GM21360 (cell line): ENCODE results near the gene LAMB1.
"Not testable (repeated sequence)": the region's sequence is repeated elsewhere in the genome, so short reads cannot be mapped to it uniquely, and the experiment has no call there.

ENCODE experiments used
- ATAC-seq: cut with Tn5 transposase; IDR thresholded peaks from one replicate; pipeline ENCODE4 v1.9.1; 2021; ENCODE audit warnings: mild to moderate bottlenecking, moderate library complexity; ENCODE audit not compliant: unreplicated experiment

Gene LAMB1

DNA sequence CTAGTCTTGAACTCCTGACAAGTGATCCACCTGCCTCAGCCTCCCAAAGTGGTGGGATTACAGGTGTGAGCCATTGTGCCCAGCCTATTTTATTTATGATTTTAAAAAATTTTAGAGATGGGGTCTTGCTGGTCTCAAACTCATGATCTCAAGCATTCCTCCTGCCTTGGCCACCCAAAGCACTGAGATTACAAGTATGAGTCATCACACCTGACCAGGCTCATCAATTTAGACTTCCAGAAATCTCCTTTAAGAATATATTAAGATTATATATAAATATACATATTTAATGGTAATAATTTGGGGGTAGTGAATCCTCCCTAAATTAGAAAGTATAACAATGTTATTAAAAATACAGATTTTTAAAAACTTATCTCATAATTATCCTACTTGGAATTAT is 29.1 kb downstream of the LAMB1 start:
- no peak for ATAC-seq

DNA sequence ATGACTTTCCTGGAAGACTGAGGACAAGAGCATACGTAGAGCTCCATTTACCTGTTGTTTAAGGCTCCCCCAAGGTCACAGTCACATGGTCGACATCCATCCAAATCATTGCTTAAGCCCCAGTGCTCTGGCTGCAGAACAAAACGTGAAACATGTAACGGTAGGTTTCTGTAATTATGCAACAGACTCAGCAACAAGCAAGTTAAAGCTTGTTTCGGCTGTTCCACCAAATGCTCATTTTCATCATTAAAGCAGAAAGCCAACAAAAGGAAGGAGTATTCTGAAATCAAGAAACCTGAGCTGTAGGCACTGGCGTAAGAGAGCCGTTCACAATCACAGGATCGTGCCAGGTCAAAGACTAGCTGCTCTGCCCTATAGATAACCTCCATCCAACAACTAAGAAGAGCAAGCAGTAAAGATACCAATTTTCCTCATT is 30.0 kb downstream of the LAMB1 start:
- no peak for ATAC-seq

DNA sequence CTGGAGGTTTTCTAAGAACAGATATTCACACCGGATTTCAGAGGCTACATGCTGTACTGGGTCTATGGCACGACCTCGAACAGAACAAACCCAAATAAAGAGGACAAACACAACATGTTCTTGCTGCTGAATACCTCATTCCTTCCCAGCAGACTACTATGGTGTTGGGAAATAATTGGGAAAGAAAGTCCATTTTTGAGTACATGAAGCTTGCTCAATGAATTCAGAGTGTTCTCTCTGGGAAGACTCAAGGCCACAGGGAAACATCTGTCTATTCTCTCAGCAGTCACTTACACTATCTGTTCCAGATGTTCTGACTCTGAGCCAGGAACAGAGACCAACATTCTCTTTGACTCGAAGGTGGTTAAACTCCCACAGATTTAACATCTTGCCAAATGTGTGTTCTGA is 30.9 kb downstream of the LAMB1 start:
- ATAC-seq: no peak

DNA sequence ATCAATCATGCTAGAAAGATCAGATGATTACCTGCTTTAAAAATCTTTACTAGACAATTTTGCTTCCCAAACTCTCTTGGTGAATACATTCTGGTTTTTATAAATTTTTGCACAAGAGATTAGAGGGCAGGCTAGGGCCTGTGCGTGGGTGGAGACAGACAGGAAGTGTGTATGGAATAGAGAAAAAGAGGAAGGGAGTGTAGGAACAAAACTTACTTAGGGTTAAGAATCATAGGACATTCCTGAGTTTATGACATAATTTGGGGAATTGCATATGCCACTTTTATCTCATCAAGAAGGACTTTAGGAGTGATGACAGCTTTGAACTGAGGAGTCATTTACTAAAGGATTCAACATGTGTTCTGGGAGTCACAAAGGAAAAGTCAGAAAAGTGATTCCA is 31.3 kb downstream of the LAMB1 start:
- no peak for ATAC-seq

DNA sequence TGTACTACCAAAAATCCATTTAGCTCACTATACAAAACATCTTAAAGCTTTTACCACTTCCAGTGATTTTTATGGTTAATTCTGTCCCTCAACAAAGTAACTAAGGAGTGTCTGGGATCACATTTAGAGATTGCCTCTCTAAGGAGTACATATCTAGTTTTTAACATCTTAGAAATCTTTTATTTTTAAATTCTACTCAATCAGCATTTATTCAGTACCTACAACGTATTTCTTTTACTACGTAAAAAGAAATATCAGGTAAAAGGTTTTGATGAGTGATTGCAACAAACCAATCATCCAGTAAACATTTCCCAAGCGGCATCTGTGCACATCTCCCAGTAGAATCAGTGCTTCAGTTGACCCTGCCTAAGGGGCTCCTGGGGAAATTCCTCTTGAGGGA is 31.9 kb downstream of the LAMB1 start:
- ATAC-seq: no peak

DNA sequence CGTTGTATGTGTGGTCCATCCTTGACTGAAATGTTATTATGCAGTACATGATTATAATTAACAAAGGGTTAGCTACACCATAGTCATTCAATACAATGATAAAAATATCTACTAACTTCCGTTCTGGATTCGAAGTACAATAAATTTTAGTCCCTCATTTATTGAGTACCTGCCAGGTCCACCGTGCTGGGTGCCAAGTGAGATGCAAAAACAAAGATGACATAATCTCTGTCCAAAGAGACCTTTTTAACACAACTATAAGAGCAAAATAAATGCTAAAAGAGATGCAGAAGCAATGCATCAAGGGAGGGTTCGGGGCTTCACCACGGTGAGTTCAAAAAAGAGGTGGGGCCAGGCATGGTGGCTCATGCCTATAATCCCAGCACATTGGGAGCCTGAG is 33.1 kb downstream of the LAMB1 start:
- no peak for ATAC-seq

DNA sequence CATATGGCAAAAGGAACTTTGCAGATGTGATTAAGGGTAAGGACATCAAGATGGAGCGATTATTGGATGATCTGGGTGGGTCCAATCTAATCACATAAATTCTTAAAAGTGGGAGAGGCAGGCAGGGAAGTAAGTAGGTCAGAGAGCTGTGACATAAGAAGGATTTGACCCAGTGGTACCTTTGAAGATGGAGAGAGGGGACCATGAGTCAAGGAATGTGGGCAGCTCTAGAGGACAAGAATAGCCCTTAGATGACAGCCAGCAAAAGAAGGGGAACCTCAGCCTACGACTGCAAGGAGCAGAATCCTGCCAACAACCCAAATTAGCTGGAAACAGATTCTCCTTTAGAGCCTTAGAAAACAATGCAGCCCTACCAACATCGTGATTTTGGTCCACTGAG is 34.5 kb downstream of the LAMB1 start:
- ATAC-seq: no peak

DNA sequence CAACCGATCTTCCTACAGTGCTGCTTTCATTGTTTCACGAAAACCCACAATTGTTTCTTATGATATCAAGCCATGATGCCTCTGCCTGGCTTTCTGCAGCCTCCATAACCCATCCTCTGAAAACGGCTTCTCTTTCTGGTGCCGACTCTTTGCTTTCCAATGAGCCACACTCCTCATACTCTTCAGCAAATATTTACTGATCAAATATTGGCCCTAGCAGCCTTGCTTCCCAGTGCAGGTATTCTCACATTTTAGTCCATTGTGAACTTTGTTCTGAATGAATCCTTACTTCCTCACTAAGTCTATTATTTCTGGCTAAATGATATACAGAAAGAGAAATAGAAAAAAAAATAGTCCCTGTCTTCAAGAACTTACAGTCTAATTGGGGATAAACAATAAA is 35.5 kb downstream of the LAMB1 start:
- ATAC-seq: no peak

DNA sequence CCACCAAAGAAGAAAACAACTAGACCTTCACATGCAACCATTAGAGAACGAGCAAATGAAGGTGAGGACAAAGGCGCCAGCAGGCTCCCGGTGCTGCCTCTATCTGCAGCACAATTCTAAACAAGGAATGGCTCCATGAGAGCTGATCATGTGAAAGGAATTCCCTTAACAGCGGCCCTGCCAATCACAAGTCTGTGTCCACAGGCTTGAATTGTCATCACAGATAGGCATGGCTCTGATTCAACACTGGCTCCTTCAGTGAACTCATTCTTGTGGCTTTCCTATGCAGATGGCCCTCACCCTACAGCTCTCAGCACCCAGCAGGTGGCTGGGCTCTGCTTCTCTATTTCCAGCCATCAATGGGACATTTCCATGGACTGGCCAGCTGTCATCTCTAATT is 36.2 kb downstream of the LAMB1 start:
- ATAC-seq: no peak

DNA sequence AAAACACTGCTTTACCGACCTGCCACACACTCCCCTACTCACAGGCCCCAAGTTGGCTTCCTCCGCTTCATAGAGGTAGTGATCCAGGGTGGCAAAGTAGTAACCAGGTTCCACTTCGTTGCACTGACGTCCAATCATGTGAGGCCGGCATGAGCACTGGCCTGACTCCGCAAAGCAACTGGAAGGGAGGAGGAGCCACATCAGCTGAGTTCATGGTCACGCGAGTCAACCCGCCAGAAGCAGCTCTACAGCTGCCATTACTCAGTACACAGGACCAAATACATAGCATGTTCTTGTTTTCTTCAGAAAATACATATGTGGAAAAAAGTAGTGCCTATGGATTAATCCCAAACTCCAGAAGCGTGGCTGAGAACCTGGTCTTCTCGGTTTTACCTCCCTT is 38.5 kb downstream of the LAMB1 start:
- ATAC-seq: no peak

DNA sequence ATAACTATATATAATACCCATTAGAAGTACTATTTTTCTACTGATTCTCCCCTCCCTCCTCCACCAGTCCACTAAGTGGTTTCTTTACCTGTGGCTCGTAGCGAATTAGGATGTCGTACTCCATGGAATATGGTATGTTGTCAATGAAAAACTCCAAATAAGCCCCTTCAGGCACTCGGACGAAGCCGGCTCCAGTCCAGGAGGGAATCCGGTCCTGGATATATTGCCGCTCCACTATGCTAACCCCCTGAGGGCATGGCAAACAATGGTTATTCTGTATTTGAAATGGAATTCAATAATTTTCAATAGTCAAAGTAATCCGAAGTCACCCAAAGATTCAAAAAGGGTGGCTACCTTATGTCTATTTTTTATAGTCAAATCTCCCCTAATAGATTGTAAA is 40.1 kb downstream of the LAMB1 start:
- ATAC-seq: no peak

DNA sequence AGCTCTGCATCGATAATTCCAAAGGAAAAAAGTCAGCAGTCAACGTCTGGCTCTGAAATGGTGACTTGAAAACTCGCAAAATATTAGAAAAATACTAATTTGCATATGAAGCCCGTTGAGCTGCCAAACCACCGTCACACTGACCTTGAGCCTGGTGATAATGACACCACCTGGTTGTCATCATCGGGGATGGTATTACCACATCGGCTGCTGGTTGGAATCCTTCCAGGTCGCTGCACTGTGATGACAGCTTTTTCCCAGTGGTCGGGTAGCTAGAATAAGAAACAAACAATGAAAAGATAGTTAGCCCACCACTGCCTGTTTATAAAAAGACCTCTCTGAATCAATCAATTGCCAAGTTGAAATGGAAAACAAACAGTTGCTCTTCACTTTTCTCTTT is 41.6 kb downstream of the LAMB1 start:
- no peak for ATAC-seq

DNA sequence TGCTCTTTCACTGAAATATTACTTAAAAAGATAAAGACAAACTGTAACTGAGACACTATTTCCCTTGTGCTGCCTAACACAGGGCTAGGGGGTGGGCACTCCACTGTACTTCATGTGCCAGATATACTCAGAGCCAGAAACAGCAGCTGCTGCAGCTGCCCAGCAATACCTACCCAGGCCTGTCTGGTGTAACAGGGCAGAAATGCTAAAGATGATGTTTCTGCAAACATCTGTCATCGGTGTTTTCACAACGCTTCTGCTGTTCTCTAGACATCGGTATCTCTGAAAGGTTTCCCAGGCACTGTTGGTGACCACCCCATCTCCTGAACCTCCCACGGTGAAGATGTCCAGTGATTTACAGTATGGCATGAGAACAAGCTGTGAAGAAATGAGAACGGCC is 42.7 kb downstream of the LAMB1 start:
- no peak for ATAC-seq

DNA sequence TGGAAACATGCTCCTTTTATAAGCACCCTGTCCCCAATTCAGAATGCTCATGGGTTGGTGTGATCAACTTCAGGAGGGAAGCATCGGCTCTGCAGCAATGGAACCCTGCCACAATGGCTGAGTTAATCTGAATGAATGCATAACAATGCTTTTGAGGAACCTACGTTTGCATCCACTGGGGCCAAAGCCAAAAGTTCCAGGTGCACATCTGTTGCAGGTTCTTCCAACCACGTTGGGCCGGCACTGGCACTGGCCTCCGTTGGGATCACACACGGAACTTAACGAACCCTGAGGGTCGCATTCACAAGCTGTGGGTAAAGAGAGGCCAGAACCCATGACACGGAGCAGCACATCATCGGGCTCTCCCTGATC is 43.4 kb downstream of the LAMB1 start:
- no peak for ATAC-seq

DNA sequence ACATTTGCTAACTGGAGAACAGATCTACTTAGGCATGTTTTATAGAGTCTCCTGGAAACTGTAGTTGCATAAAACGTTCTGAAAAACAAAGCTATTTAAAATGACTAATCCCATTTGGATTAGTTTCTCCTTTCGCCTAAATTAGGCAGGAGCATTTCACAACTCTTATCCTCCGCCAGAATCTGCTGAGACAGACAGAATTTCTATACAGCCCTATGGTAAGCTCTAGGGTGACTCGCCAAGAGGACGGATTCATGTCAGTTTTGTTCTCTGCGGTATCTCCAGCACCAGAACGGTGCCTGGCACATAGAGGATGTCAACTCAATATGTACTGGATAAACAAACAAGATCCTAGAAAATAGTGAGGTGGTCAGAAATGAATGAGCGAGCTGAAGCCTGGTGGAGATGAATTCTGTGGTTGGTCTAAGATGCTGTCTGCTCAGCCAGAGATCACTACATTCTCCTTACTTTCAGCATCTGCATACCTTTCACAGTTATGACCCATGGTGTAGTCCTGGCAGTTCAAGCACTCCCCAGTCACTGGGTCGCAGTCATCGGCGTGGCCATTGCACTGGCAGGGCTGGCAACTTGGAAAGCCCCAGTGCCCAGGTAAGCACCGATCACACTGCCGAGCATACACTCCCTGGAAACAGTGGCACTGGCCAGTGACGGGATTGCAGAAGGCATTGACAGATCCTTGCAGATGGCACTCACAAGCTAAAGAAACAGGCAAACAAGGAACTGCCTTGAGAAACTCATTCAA is 44.0 kb downstream of the LAMB1 start:
- no peak for ATAC-seq

DNA sequence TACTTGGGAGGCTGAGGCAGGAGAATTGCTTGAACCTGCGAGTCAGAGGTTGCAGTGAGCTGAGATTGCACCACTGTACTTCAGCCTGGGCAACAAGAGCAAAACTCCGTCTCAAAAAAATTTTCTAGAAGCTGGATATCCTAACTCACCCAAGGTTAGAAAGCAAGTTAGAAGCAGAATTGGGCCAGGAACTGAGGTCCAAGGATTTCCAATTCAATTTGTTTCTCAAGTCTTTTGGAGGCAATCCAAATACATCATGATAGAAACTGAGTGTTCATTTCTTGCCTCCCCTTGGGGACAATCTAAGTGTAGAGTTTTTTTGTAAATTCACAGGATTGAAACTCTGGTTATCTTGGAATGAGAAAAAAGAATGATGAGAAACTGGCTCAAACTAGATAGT is 45.5 kb downstream of the LAMB1 start:
- ATAC-seq: no peak

DNA sequence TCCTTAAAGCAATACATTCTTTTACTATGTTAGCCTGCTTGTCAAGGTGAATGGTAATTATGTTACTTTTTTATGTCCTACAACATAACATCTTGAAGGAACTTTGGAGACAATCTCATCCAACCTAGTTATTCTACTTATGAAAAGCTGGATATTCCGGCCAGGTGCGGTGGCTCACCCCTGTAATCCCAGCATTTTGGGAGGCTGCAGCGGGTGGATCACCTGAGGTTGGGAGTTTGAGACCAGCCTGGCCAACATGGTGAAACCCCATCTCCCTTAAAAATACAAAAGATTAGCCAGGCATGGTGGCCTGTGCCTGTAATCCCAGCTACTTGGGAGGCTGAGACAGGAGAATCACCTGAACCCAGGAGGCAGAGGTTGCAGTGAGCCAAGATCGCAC is 46.0 kb downstream of the LAMB1 start:
- ATAC-seq: not testable (repeated sequence)

DNA sequence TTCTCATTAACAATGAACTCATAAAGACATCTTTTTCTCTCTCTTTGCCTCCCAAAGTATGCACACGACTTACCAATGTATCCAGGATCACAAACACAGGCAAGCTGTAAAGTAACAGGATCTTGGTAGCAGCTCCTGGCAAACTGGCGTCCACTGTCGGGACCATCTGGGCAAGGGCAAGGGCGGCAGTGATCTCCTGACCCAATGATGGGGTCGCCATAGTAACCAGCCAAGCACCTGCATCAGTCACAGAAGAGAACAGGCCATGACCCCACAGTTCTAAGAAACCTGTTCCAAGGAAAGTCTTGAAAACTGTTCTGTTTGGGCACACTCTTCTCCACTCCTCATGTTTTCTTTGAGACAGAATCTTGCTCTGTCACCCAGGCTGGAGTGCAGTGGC is 47.6 kb downstream of the LAMB1 start:
- no peak for ATAC-seq

DNA sequence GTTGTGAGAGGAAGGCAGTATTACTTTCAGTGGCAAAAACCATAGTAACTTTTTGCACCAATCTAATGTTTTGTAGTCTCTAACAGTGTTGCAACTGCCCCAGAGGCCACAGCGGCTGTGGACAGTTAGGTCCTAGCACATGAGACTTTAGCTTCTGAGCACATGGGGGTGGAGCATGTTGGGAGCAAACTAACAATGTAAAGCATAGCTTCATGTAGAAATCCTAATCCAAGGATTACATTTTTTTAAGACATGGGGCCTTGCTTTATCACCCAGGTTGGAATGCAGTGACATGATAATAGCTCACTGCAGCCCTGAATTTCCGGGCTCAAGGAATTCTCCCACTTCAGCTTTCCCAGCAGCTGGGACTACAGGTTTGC is 49.0 kb downstream of the LAMB1 start:
- ATAC-seq: no peak

DNA sequence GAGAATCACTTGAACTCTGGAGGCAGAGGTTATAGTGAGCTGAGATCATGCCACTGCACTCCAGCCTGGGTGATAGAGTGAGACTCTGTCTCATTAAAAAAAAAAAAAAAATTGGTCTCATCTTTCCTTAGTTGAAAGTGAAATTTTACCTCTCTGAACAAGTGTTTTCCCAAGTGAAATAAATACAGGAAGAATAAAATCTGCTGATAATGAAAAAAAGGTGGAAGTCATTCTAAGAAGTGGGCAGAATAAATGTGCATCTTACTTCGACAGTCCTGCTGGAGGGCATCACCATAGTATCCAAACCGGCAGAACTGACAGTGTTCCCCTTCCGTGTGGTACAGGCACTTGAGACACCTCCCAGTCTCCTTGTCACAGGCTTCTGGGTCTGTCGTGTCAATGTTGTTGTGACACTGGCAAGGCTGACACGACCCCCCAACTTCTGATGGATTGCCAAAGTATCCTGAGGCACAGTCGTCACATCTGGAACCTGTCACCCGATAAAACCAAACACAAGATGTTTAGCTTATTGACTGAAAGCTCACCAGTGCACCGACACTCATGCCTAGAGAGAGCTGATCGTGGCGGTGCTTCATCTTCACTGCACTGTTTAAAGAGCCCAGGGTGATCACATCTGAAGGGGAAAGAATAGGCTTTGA is 49.6 kb downstream of the LAMB1 start:
- ATAC-seq: no peak

DNA sequence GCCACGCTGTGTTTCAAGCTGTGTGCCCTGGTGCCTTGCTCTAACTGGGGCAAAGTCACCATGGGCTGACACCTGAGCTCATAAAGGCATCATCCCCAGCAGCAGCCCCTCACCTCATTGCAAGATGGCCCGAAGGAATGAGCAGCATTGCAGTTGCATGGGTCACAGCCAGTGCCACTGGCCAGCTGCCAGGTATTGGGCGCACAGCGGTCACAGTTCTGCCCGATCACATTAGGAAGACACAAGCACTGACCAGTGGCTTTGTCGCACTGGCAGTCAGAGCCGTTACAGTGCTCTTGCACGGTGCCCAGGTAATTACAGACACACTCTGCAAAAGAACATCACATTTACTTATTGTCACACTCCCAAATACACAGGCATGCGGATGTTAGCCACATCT is 51.1 kb downstream of the LAMB1 start:
- no peak for ATAC-seq

DNA sequence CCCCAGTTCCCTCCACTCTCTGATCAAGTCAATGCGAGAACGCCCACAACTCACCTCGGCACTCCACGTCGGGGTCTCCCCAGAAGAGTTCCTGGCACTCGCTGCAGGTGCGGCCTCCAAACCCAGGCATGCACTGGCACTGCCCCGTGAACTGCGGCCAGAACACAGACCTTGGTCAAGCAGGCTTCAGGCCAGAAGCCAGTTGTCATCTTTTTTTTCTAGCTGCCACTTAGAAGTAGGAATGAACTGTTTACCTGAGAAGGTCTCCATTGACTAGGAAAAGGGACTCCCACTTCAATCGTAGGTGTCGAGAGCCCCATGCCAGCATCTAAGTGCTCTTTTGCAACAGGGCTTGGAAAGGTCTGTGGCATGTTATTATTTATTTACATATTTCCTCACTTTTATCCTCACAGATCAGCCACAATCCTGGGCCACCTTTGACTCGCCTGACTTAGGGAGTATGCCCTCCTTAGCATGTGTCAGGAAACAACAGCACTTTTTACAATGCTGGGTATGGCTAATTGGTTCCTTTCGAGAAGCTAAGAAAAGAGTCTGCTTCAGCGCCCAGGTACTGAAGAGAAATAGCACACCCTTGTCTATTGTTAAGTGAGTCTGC is 51.7 kb downstream of the LAMB1 start:
- no peak for ATAC-seq
